ENCODE measurements around the gene FAM174C. TPM values are rescaled to one million over a fixed set of nuclear protein-coding genes. Genes with fewer than 3 reads are reported as not detected.

Gene FAM174C
- total and polyA plus RNA-seq, 10 of the 15 experiments (the other 5 are each of a cell fraction or from before 2014, with no cell fraction given), result 0.89 to 94.6 (median 43.6) TPM

DNA sequence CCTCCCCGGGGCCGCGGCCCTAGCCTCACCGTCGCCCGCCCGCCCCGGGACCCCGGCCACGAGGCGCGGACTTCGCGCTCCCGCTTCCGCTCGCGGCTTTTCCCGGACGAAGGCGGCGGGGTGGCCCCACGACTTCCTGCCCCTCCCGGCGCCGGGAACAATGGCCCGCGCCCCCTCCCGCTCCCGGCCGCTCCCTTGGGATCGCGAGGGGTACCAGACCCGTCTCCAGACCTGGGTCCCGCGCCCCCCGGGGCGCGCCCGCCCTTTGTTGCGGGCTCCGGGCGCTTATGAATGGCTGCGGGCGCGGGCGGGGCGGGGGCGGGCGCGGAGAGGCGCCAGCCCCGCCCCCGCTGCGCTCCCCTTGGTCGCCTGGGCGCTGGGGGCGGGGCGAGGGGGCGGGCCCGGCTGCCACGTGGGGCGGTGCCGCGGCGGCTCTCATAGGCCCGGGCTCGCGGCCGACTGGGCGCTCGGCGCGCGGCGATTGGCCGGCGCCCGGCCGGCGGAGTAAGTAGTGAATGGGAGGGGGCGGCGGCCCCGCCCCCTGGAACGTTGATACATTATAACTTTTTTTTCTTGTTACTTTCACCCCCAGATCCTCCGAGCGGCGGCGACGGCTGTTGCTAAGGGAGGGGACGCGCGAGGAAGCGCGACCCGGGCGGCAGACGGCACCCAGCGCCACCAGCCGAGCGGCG, 25.9 kb upstream of the FAM174C start (continued):
- TF ChIP-seq, protein P1, sequence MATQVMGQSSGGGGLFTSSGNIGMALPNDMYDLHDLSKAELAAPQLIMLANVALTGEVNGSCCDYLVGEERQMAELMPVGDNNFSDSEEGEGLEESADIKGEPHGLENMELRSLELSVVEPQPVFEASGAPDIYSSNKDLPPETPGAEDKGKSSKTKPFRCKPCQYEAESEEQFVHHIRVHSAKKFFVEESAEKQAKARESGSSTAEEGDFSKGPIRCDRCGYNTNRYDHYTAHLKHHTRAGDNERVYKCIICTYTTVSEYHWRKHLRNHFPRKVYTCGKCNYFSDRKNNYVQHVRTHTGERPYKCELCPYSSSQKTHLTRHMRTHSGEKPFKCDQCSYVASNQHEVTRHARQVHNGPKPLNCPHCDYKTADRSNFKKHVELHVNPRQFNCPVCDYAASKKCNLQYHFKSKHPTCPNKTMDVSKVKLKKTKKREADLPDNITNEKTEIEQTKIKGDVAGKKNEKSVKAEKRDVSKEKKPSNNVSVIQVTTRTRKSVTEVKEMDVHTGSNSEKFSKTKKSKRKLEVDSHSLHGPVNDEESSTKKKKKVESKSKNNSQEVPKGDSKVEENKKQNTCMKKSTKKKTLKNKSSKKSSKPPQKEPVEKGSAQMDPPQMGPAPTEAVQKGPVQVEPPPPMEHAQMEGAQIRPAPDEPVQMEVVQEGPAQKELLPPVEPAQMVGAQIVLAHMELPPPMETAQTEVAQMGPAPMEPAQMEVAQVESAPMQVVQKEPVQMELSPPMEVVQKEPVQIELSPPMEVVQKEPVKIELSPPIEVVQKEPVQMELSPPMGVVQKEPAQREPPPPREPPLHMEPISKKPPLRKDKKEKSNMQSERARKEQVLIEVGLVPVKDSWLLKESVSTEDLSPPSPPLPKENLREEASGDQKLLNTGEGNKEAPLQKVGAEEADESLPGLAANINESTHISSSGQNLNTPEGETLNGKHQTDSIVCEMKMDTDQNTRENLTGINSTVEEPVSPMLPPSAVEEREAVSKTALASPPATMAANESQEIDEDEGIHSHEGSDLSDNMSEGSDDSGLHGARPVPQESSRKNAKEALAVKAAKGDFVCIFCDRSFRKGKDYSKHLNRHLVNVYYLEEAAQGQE (IDR thresholded peaks at IDR 0.05; ENCODE audit: low read depth, low read length), result 0 out of 2 replicates have a peak, but pooled peaks have one; percentile 9
- 0 out of 2 replicates have a peak, but pooled peaks have one; percentile 10 for TF ChIP-seq NR2C1 (IDR thresholded peaks at IDR 0.05)
- no peak for TF ChIP-seq FOXK2 (IDR thresholded peaks at IDR 0.05)
- TF ChIP-seq SUPT20H (IDR thresholded peaks at IDR 0.05; ENCODE audit: borderline replicate concordance, control insufficient read depth, low read depth, low read length), result no peak
- TF ChIP-seq RFX5 (IDR thresholded peaks at IDR 0.05; ENCODE audit: low read depth, low read length), result 0 out of 2 replicates have a peak, but pooled peaks have one; percentile 47
- no peak for TF ChIP-seq ZNF24 (IDR thresholded peaks at IDR 0.05)
- TF ChIP-seq POU2F2 (IDR thresholded peaks at IDR 0.05; ENCODE audit: borderline replicate concordance, low read depth, low read length), result peak; percentile 78; the same call in 2 of the 3 replicates
- no peak for TF ChIP-seq CBX3 (IDR thresholded peaks at IDR 0.05; ENCODE audit: borderline replicate concordance, low read depth)
- TF ChIP-seq, protein P2, sequence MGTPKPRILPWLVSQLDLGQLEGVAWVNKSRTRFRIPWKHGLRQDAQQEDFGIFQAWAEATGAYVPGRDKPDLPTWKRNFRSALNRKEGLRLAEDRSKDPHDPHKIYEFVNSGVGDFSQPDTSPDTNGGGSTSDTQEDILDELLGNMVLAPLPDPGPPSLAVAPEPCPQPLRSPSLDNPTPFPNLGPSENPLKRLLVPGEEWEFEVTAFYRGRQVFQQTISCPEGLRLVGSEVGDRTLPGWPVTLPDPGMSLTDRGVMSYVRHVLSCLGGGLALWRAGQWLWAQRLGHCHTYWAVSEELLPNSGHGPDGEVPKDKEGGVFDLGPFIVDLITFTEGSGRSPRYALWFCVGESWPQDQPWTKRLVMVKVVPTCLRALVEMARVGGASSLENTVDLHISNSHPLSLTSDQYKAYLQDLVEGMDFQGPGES (IDR thresholded peaks at IDR 0.05), result no peak
- TF ChIP-seq RBBP5 (conservative IDR thresholded peaks at IDR 0.05), result no peak
- TF ChIP-seq BMI1 (IDR thresholded peaks at IDR 0.05; ENCODE audit: borderline replicate concordance), result no peak
- peak; percentile 93 for TF ChIP-seq POLR2AphosphoS5 (IDR thresholded peaks at IDR 0.05; ENCODE audit: low read length)
- TF ChIP-seq SUZ12 (IDR thresholded peaks at IDR 0.05; ENCODE audit: unreplicated experiment), result no peak

All from GM12878 (cell line).